Endothelial cell of umbilical vein (primary cell): Measurements from ENCODE around the gene TAF5L.

Experiments used
- POLR2A ChIP-seq: IDR thresholded peaks from 2 replicates; pipeline ENCODE4 v1.6.1; 2012; ENCODE audit warnings: low read depth, mild to moderate bottlenecking, control low read depth, low read length
- TF ChIP-seq, protein P1 (sequence below), 2 donors: IDR thresholded peaks; 1 replicate in 1 of 2; 2 replicates in 1 of 2; pipeline ENCODE4 v1.5.1; 2011; ENCODE audit warnings: low read length in 2 of 2, mild to moderate bottlenecking in 2 of 2, moderate library complexity in 2 of 2, control low read depth in 1 of 2, inconsistent platforms in 1 of 2, low read depth in 1 of 2; ENCODE audit not compliant: insufficient read depth in 1 of 2; ENCODE audit errors: extremely low read depth in 1 of 2

DNA sequence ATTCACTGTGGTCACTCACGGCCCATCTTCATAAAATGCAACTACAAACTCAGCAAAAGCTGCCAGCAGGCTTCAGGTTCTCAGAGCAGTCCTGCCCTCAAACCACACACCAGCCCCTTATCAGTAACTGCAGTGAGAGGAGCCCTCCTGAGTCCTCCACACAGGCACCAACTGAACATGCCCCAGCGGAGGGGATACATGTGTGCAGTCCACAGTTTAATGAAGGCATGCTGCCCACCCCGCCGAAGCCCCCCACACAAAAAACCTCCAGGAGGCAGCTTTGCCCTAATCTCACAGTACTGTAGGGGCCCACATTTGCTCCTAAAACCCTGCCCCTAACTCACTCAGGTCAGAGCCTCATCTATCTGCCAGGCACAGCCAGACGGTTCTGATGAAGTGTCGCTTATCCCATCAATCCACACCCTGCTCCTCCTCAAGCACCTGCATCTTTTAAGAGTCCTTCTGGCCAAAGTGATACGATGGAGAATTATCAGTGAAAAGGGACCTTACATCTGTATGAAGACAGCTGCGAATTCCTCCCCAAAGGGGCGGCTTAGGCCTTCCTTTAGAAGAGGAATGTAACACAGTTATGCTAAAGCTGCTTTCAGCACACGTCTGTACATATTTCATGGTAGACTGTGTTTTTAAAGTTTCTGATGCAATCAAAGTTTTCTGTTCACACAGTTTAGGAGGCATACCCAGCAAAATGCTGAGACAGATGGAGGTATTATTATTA is 70.9 kb downstream of the TAF5L start:
- TF ChIP-seq, protein P1, sequence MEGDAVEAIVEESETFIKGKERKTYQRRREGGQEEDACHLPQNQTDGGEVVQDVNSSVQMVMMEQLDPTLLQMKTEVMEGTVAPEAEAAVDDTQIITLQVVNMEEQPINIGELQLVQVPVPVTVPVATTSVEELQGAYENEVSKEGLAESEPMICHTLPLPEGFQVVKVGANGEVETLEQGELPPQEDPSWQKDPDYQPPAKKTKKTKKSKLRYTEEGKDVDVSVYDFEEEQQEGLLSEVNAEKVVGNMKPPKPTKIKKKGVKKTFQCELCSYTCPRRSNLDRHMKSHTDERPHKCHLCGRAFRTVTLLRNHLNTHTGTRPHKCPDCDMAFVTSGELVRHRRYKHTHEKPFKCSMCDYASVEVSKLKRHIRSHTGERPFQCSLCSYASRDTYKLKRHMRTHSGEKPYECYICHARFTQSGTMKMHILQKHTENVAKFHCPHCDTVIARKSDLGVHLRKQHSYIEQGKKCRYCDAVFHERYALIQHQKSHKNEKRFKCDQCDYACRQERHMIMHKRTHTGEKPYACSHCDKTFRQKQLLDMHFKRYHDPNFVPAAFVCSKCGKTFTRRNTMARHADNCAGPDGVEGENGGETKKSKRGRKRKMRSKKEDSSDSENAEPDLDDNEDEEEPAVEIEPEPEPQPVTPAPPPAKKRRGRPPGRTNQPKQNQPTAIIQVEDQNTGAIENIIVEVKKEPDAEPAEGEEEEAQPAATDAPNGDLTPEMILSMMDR (IDR thresholded peaks at IDR 0.05; ENCODE audit: extremely low read depth in 1 of 2, insufficient read depth in 1 of 2, low read depth in 1 of 2, low read length in 2 of 2) = no peak
- no peak for TF ChIP-seq POLR2A
